VCaP (cell line): ENCODE results near the gene RYR3.

Experiments
- H3K27ac ChIP-seq: fragments of 450-650 bp; 2 replicates; pipeline ENCODE4 v1.5.1; 2017
- CTCF ChIP-seq: fragments of 450-650 bp; conservative IDR thresholded peaks from 2 replicates; pipeline ENCODE4 v1.5.1; 2017; ENCODE audit warnings: mild to moderate bottlenecking, moderate library complexity

RYR3 gene

GRCh38 chr15:33310481-33311311 is at the start of gene RYR3:
Gene RYR3, plus strand, starts transcription at chr15:33310967. Its CDS starts 79 bp downstream, at chr15:33311046.
- no peak for TF ChIP-seq CTCF
- H3K27ac ChIP-seq, result no peak within 1 kb of the TSS

DNA sequence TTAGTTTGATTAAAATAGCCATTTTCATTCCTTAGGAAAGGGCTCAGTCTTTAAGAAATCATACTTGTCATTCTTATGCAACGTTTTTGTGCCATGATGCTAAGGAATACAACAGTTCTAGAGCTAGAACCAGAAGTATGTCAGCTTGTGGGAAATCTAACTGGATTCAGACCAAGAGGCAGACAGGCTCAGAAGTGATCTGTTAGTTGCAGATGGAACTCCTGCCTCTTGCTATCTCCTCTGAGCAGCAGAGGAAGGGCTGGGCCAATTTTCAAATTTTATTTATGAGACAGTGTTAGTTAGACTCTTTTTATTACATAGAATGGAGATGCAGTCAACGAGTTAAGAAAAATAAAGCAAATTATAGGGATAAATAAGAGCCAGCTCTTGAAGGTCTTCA is 48.5 kb upstream of the RYR3 start:
- no peak for TF ChIP-seq CTCF
- H3K27ac ChIP-seq, result no peak overlapping the region

DNA sequence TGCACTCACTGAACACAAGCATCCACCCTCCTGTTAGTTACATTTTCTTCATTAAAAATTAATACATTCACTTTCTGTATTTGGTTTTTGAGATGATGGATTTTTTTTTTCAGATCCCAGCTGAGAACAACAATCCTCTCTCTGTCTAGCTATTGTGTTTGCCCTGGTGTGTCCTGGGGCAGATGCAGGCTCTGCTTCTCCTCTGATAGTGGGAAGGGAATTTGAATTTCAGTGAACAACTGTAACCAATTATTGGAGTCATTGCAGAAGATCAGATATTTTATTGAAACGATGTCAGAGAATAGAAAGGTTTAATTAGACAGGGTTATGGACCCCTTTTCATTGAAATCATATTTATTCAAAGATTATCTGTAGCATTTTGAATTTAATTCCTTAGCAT is 33.1 kb upstream of the RYR3 start:
- TF ChIP-seq CTCF, result no peak
- H3K27ac ChIP-seq, result no peak overlapping the region

GRCh38 chr15:33278816-33279612 is 31.8 kb upstream of the RYR3 start:
- H3K27ac ChIP-seq, result no peak overlapping the region
- no peak for TF ChIP-seq CTCF

- TF ChIP-seq CTCF, result no peak
- no peak overlapping the region for H3K27ac ChIP-seq
Measured at GRCh38 chr15:33279613-33280205, 31.1 kb upstream of the RYR3 start.

- no peak overlapping the region for H3K27ac ChIP-seq
- TF ChIP-seq CTCF, result no peak
Measured at GRCh38 chr15:33282226-33283020, 28.3 kb upstream of the RYR3 start.
